SKM-1 treated with dmso at 0.1 percent for 144 hours (cell line): ENCODE data around the gene SLC44A3.
A peak's percentile ranks its signal among the peaks of the same experiment; 100 is the strongest.

Source experiments
- DNase-seq: peaks from one replicate; lab custom pipeline; 2025; ENCODE audit not compliant: unreplicated experiment; lab: John Stamatoyannopoulos, UW

SLC44A3 gene

DNA sequence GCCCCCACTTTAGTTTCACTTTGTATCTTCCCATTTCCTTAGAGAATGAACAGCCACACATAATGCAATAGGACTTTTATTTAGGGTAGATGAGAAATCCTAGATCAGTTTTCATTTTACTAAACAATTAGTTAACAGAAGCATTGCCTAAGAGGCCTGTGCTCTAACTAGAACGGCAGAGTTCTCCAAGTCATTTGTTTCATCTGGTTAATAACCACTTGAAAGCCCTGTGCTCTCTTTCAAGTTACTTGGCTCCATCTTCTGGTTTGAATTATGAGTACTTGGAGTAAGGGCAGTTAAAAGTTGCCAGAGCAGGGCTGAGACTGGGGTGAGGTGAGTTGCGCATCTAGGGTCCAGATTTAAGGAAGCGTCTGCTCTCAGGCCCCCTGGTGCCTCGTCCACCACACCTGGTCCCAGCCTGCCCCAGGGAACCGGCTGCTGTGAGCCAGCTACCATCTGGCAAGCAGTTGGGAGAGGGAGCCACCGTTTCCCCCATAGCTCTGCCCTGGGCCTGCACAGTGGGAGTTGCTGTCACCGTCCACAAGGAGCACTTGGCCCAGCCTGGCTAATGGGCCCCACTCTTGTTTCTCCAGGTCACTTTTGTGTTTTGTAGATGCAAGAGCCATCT lies 18.1 kb upstream of the SLC44A3 start:
- peak; percentile 74 for DNase-seq

GRCh38 chr1:94803106-94803505 lies 17.1 kb upstream of the SLC44A3 start:
- DNase-seq: no peak

- no peak for DNase-seq
Observed at GRCh38 chr1:94803517-94804441, 16.4 kb upstream of the SLC44A3 start.

GRCh38 chr1:94804442-94804837 lies 15.7 kb upstream of the SLC44A3 start:
- DNase-seq: no peak

- peak; percentile 32 for DNase-seq
Observed at GRCh38 chr1:94805912-94806311, 14.2 kb upstream of the SLC44A3 start.

- peak; percentile 64 for DNase-seq
Observed at GRCh38 chr1:94806441-94806871, 13.7 kb upstream of the SLC44A3 start.

- peak; percentile 39 for DNase-seq
Observed at GRCh38 chr1:94807742-94808491, 12.2 kb upstream of the SLC44A3 start.

DNA sequence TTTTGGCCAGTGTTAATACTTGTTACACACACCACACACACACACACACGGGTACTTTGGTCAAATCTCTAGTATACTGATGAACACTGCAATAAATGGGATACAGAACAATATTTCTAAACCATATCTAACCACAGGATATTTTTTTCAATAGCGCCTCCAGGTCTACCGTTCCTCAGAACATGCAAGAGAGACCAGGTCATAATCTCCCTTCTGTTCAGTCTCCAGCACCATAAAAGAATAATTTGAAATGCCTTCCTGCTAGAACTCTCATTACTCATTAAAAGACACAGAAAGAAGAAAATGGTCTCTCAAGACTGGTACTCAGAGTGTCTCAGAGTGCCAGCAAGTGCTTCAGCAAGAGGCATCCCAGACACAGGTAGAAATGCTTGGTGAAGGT lies 11.5 kb upstream of the SLC44A3 start:
- no peak for DNase-seq

DNA sequence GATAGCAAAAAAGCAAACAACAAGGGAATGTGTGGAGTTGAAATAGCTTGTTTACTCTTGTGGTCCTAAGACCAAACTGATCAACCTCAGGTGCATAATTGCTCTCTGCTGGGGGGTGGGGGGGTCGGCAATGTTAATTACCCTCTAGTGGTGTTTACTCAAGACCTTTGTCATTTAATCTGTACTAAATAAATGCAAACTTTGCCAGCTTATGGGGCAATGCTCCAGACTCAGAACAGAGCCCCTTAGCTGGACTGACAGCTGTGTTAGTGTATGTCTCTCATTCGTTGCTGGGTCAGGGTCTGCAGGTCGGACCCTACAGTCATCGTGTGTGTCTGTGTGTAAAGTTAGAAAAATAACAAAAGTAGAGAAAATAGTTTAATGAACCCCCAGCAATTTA lies 7.2 kb upstream of the SLC44A3 start:
- DNase-seq: no peak

GRCh38 chr1:94816030-94816429 lies 4.1 kb upstream of the SLC44A3 start:
- DNase-seq: no peak

DNA sequence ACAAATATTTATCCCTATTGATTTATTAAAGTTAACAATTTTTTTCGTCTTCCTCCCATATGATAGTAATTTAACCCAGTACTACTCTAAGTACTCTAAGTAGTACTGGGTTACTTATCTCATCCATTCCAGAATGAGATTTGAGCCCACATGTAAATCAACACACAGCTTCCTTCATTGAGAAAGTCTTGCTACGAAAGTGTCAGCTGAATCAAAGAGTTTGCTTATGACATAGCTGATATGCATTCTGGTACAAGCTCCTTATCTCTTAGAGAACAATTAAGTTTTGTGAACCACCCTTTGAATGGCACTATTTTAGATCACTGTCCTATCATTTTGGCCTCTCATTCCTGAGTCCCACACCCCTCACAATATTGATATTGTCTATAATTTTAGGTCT lies 2.4 kb upstream of the SLC44A3 start:
- DNase-seq: no peak

DNA sequence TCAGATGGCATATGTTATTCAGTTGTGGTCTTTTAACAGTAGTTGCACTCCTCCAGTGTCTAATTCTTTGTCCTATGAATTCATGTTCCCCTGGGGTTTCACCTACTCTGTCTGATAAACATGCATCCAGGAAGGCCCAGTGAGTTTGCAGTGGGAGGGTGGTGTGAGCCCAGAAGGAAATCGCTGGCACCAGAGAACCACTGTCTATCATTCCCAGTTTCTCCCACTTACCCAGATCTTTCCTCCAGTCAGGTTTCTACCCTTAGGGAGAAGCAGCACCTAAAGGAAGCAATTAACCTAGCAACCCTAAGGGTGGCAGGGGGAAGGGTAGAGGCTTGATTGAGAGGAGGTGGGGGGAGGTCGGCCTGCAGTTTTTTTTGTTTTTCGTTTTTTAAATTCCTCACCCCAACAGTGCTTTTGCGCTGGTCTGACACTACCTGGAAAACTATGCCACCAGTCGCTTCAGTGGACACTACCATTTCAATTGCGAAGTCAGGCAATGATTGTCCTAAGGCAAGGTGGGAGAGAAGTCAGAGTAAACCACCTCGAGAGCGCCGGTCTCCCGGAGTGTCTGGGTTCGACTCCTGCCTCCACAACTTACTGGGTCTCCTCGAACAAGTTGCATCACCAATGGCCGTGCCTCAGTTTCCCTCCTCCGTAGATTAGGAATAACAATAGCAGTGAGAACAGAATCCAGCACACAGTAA lies 766 bp upstream of the SLC44A3 start:
- no peak for DNase-seq

DNA sequence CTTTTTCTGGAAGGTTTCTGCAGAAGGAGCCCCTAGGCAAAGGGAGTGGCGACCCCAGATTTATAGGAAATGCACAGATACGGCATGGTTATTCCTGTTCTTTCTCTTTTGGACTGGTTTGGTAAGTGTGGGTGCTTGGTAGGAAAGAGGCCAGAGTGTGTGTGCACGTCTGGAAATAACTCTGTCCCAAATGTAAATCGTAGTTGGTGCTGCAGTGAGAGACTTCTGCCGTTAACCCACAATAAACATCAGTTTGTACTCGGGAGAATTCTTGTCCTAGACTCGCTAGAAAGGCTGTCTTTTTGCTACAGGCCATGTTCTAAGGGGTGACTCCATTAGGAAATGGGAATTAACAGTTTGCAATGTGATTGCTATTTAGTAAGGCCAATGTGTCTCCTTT lies 779 bp downstream of the SLC44A3 start:
- DNase-seq: no peak

- DNase-seq: no peak
Observed at GRCh38 chr1:94821636-94822305, 1.6 kb downstream of the SLC44A3 start.

- no peak for DNase-seq
Observed at GRCh38 chr1:94823116-94823515, 3.0 kb downstream of the SLC44A3 start.

GRCh38 chr1:94825936-94826335 lies 5.8 kb downstream of the SLC44A3 start:
- no peak for DNase-seq

- no peak for DNase-seq
Observed at GRCh38 chr1:94827434-94827833, 7.3 kb downstream of the SLC44A3 start.

GRCh38 chr1:94828251-94828650 lies 8.1 kb downstream of the SLC44A3 start:
- no peak for DNase-seq

DNA sequence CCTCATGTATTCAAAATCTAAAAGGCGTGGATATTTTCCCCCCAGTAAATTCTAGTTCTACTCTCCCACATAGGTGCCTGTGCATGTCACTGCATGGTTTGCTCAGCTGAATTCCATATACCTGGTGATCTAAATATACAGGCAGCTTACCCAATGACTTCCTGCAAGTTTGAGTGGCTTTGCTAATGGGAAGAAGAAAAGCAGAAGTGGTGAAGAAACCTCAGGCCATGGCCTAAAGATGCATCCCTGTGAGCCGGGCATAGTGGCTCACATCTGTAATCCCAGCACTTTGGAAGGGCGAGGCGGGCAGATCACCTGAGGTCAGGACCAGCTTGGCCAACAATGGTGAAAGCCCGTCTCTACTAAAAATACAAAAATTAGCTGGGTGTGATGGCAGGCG lies 11.5 kb downstream of the SLC44A3 start:
- DNase-seq: peak; percentile 87

DNA sequence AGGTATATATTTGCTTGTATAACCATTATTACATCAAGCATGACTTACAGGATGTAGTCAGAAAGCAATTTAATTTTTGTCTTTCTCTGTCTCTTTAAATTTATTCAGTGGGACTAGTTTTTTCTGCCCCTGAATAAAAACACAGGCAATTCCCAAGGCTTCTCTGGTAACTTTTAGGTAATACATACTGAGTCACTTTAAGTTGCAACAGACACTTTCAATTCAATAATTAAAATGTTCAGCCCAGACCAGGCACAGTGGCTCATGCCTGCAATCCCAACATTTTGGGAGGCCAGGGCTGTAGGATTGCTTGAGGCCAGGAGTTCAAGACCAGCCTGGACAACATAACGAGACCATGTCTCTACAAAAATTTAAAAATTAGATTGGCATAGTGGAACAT lies 12.3 kb downstream of the SLC44A3 start:
- DNase-seq: no peak
